GM12875 (cell line): ENCODE results near the gene GAB2.

Experiments
- H3K4me3 ChIP-seq: one replicate; pipeline ENCODE4 v1.5.1; 2011; ENCODE audit warnings: low read depth, low read length, control low read depth
- CTCF ChIP-seq: IDR thresholded peaks from 2 replicates; pipeline ENCODE4 v1.5.1; 2011; ENCODE audit warnings: low read depth, mild to moderate bottlenecking, control low read depth, inconsistent platforms, low read length, moderate library complexity, borderline replicate concordance; ENCODE audit not compliant: insufficient read depth

The GAB2 gene

DNA sequence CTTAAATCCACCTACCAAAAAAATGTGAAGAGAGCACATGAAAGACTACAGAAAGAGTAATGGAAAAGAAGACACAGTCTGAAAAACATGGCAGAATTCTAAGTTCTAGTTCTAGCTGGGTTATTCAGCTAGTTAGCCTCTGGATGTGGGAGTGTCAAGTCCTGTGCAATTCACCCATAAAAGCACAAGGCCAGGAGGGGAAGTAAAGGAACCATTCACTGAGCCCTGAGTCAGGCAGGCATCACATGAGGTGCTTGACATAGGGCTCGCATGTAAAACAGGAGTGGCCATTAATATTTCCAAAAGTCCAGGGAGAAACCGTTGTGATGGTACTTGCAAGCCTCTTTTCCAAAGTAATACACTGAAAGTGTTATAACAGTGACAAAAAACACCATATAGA lies 103.7 kb downstream of the GAB2 start:
- no peak overlapping the region for H3K4me3 ChIP-seq
- no peak for TF ChIP-seq CTCF

- H3K4me3 ChIP-seq = no peak overlapping the region
- no peak for TF ChIP-seq CTCF
These were observed 104.3 kb downstream of the GAB2 start for GRCh38 chr11:78313181-78313795.

DNA sequence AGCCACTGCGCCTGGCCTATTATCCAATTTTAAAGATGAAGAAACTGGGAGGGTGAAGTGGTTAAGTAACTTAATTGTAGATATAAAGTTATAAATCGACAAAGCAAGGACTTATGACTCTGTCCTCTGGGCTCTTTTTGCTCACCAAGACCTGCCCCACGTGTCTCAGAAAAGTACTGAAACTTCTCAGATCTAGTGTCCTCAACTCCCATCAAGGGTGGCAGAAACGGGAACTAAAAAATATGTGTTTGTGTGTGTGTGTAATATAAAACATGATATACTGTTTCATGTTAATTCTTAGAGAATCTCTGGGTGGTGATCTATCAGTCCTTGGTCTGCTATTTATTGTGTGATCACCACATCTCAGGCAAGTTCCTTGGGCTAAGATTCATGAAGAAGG lies 104.9 kb downstream of the GAB2 start:
- H3K4me3 ChIP-seq = no peak overlapping the region
- TF ChIP-seq CTCF = no peak

DNA sequence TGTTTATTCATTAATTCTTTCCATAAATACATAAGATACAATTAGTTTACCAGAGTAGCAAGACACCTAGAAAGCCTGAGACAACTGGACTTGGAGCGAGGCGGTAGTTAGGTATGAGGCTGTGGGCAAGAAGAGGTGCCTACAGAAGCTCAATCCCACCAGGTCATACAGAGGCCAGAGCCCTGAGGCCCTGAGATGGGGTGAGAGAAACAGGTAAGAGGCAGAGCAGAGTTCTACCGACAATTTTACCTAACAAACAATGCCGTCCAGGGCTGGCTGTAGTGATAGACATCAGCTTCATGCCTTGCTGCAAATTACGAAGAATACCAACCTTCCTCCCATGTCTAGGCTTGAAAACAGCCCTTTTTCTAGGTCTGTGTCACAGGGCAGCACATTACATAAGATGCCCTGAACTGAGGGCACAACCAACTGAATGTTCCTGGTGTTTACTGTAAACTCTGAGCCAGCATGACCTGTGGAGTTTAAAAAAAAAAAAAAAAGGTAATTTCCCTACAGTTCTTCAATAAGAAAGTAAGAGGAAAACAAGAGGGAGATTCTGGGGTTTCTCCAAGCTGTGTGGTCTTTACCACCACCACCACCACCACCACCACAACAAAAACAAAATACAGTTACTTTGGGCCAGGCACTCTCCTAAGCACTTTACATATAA lies 105.8 kb downstream of the GAB2 start:
- H3K4me3 ChIP-seq = no peak overlapping the region
- no peak for TF ChIP-seq CTCF

DNA sequence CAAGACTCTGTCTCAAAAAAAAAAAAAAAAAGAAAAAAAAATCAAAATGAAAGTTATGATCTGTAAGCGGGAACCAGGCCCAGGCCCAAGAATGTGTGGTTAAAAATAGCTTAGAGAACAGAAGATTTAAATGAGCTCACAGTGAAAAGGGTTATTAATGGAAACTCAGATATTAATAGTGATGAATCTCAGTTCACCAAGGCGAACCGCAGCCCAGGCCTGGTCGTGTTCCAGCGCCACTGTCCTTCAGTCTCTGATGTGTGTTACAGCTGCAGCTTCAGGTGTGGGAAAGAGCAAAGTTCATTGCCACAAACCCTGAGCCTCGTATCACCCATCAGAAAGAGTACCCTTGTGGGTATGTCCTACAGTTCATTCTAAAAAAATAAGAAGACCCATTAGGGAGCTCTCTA lies 107.1 kb downstream of the GAB2 start:
- TF ChIP-seq CTCF = no peak

GRCh38 chr11:78304201-78304600 lies 113.4 kb downstream of the GAB2 start:
- no peak overlapping the region for H3K4me3 ChIP-seq
- no peak for TF ChIP-seq CTCF

More for the DNA sequence above, 107.1 kb downstream of the GAB2 start:
- H3K4me3 ChIP-seq = no peak overlapping the region

DNA sequence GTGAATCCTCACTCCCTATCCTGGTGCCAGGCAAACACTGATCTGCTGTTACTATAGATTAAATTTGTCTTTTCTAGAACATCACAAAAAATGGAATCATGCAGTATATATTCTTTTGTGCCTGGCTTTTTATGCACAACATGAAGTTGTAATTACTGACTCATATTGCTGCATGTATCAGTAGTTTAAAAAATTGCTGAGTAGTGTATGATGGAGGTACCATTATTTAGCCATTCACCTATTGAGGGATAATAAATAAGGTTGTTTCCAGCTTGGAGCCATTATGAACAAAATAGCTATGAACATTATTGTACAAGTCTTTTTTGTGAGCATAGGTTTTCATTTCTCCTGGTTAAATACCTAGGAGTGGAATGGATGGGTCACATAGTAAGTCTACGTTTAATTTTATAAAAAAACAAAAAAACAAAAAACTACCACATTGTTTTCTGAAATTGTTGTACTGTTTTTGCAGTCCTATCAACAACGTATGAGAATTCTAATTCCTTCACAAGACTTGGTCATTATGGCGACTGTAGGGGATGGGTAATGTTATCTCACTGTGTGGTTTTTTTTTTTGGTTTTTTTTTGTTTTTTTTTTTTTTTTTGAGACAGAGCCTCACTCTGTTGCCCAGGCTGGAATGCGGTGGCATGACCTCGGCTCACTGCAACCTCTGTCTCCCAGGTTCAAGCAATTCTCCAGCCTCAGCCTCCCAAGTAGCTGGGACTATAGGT lies 117.3 kb downstream of the GAB2 start:
- no peak for TF ChIP-seq CTCF
- H3K4me3 ChIP-seq = no peak overlapping the region
